Transverse colon (tissue), 4 donors: ENCODE results near the gene PKP1. TPM values are rescaled to one million over a fixed set of nuclear protein-coding genes. Genes with fewer than 3 reads are reported as not detected.

Experiments used
- DNase-seq: peaks from one replicate; pipeline ENCODE4 v3.0.0-alpha.2; 2019
- H3K27ac ChIP-seq, 4 donors: fragments of 200-600 bp; sonication (generic); 2 replicates each; pipeline ENCODE4 v1.5.1; 2016 to 2018; ENCODE audit warnings: inconsistent platforms in 4 of 4
- H3K27me3 ChIP-seq: fragments of 200-600 bp; sonication (generic); 2 replicates; pipeline ENCODE4 v1.5.1; 2017; ENCODE audit warnings: inconsistent platforms
- H3K36me3 ChIP-seq, 4 donors: fragments of 200-600 bp; sonication (generic); 2 replicates each; pipeline ENCODE4 v1.5.1; 2017 to 2019; ENCODE audit warnings: inconsistent platforms in 4 of 4
- H3K4me1 ChIP-seq, 4 donors: fragments of 200-600 bp; sonication (generic); 2 replicates each; pipeline ENCODE4 v1.5.1; 2017 to 2020; ENCODE audit warnings: inconsistent platforms in 4 of 4
- H3K4me3 ChIP-seq, 4 donors: fragments of 200-600 bp; sonication (generic); 1 replicate in 1 of 4; 2 replicates in 3 of 4; pipeline versions ENCODE4 v1.5.1 to v1.6.1; 2017 to 2019; ENCODE audit warnings: inconsistent platforms in 4 of 4
- H3K9me3 ChIP-seq, 2 donors: fragments of 200-600 bp; sonication (generic); 2 replicates each; pipeline ENCODE4 v1.5.1; 2017 to 2019; ENCODE audit warnings: inconsistent platforms in 2 of 2
- EP300 ChIP-seq: sonication (generic); formaldehyde crosslinking; IDR thresholded peaks from one replicate; pipeline ENCODE4 v1.6.1; 2017; ENCODE audit warnings: antibody characterized with exemption, low read depth
- POLR2A ChIP-seq: fragments of 450-650 bp; IDR thresholded peaks from one replicate; pipeline ENCODE4 v1.6.1; 2016; ENCODE audit warnings: antibody characterized with exemption, mild to moderate bottlenecking, moderate library complexity
- POLR2AphosphoS5 ChIP-seq, 3 donors: sonication (generic); formaldehyde crosslinking; IDR thresholded peaks; one replicate each; pipeline ENCODE4 v1.6.1; 2016; ENCODE audit warnings: antibody characterized with exemption in 3 of 3
- WGBS, 2 donors: methylation state at CpG; one replicate each; pipeline ENCODE4 v1.1.5; 2018; ENCODE audit warnings: low coverage in 1 of 2; 5-methylcytosine and 5-hydroxymethylcytosine counted together
- in situ Hi-C, 4 donors: fragments of 200-750 bp; cut with MboI; loops; one replicate each; pipeline versions ENCODE4 v1.15.0 to v1.15.1; 2017; ENCODE audit warnings: low sequenced_read_pairs in 3 of 4, low pct_ligation_motif_present in 1 of 4, low pct_unique_long_range_greater_than_20kb in 1 of 4
- intact Hi-C: fragments of 100-400 bp; cut with DNase I; formaldehyde crosslinking; loops from one replicate; pipeline ENCODE4 v1.15.1; 2023; ENCODE audit warnings: low total_unique reads
- total RNA-seq, 4 donors: library from RNA; depleted of rRNA; stranded (reverse); fragments of >200 nt; gene quantifications; one replicate each; pipeline ENCODE4 v1.1.0, GENCODE V29; 2016
- TF ChIP-seq, protein P1 (sequence below), 5 experiments: fragments of 200-600 bp in 3 of 5; fragments of 450-650 bp in 2 of 5; sonication (generic) in 3 of 5; IDR thresholded peaks; 1 replicate in 2 of 5; 2 replicates in 3 of 5; pipeline ENCODE4 v1.5.1; 2016 to 2017; ENCODE audit warnings: antibody characterized with exemption in 5 of 5, inconsistent platforms in 3 of 5, mild to moderate bottlenecking in 2 of 5, moderate library complexity in 1 of 5

Gene PKP1
- total RNA-seq, 4 donors from 2014 or later = 0.14 to 0.32 TPM; not detected in 2

DNA sequence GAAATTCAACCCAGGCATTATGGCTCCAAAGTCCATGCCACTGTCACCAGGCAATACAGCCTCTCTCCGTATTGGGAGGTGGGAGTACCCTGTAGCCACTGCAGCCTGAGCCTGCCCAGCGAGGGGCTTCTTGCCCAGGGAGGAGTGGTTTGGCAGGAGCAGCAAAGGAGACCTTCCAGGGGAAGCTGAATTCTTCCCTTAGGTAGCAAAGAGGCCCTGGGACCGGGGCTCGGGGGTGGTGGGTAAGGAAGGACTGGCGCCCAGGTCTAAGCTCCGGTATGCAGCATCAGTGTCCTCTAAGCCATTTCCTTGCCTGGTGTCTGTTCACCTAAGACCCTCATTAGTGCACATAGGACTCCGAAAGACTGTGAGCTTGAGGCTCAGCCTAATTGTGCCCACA, 77.2 kb downstream of the PKP1 start:
- no peaks in the 10 kb centered on the region for H3K9me3 ChIP-seq
- no peak for TF ChIP-seq POLR2A
- TF ChIP-seq EP300 = no peak
- TF ChIP-seq, protein P1, sequence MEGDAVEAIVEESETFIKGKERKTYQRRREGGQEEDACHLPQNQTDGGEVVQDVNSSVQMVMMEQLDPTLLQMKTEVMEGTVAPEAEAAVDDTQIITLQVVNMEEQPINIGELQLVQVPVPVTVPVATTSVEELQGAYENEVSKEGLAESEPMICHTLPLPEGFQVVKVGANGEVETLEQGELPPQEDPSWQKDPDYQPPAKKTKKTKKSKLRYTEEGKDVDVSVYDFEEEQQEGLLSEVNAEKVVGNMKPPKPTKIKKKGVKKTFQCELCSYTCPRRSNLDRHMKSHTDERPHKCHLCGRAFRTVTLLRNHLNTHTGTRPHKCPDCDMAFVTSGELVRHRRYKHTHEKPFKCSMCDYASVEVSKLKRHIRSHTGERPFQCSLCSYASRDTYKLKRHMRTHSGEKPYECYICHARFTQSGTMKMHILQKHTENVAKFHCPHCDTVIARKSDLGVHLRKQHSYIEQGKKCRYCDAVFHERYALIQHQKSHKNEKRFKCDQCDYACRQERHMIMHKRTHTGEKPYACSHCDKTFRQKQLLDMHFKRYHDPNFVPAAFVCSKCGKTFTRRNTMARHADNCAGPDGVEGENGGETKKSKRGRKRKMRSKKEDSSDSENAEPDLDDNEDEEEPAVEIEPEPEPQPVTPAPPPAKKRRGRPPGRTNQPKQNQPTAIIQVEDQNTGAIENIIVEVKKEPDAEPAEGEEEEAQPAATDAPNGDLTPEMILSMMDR (IDR thresholded peaks at IDR 0.05) = no peak
- no peak for TF ChIP-seq POLR2AphosphoS5 (IDR thresholded peaks at IDR 0.05)
- no peaks in the 10 kb centered on the region for H3K27me3 ChIP-seq
- no peak overlapping the region for H3K27ac ChIP-seq
- no peak overlapping the region for H3K4me3 ChIP-seq
- in situ Hi-C loops (loop anchor here in 2 of 4 donors (25.0 kb wide), 1 partner anchor 98 kb away; no protein-coding TSS in a partner anchor), intact Hi-C loops (loop anchor here (5.0 kb wide), 1 partner anchor 108 kb away; no protein-coding TSS in a partner anchor)
- no peak for DNase-seq
- no peaks in the 10 kb centered on the region for H3K36me3 ChIP-seq
- WGBS, 2 donors = 76% methylated on average over 7 of the region's 7 CpGs; no CpG with 5 or more reads in 1 of the 2 donors
- no peaks in the 10 kb centered on the region for H3K4me1 ChIP-seq

DNA sequence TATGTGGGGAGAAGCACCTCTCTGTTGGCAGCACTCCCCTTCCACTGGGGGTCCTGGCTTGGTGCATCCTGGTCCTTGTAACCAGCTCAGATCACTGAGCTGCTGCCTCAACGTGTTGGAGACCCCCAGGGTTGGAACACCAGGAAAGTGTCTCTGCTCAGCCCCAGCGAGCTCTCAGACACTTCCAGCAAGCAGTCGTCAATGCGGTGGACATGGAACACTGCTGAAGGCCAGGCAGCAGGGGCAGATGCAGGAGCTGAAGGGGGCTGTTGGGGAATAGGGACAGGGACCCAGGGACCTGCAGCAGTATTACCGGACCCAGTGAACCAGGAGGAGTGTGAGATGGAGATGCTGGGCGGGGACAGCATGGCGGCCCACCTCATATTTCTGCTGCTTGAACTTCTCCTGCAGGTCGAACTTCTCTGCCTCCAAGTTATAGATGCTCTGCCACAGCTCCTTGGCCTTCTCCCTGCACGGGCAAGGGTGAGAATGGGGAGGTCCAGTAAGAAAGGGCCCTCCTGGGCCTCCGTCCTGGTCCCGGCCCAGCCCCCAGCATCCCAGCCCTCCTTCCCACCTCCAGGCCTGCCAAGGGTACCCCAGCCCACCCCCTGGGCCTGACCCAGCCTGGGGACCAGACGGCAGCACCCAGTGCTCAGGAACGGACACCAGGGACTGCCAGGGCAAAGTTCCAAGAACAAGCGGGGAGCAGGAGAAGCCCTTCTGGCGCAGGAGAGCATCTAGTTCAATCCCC, 77.8 kb downstream of the PKP1 start:
- no peaks in the 10 kb centered on the region for H3K36me3 ChIP-seq
- TF ChIP-seq, protein P1 (IDR thresholded peaks at IDR 0.05) = no peak
- TF ChIP-seq POLR2A (no peak), EP300 (no peak), POLR2AphosphoS5 (IDR thresholded peaks at IDR 0.05) (no peak)
- in situ Hi-C loops = loop anchor here in 2 of 4 donors (25.0 kb wide), 1 partner anchor 99 kb away; no protein-coding TSS in a partner anchor
- intact Hi-C loops = loop anchor here (5.0 kb wide), 1 partner anchor 109 kb away; no protein-coding TSS in a partner anchor
- no peak overlapping the region for H3K4me3 ChIP-seq
- no peaks in the 10 kb centered on the region for H3K9me3 ChIP-seq
- no peak for DNase-seq
- no peaks in the 10 kb centered on the region for H3K4me1 ChIP-seq
- no peaks in the 10 kb centered on the region for H3K27me3 ChIP-seq
- no peak overlapping the region for H3K27ac ChIP-seq
- WGBS, 2 donors = 75% methylated on average over 15 of the region's 15 CpGs; no CpG with 5 or more reads in 1 of the 2 donors

DNA sequence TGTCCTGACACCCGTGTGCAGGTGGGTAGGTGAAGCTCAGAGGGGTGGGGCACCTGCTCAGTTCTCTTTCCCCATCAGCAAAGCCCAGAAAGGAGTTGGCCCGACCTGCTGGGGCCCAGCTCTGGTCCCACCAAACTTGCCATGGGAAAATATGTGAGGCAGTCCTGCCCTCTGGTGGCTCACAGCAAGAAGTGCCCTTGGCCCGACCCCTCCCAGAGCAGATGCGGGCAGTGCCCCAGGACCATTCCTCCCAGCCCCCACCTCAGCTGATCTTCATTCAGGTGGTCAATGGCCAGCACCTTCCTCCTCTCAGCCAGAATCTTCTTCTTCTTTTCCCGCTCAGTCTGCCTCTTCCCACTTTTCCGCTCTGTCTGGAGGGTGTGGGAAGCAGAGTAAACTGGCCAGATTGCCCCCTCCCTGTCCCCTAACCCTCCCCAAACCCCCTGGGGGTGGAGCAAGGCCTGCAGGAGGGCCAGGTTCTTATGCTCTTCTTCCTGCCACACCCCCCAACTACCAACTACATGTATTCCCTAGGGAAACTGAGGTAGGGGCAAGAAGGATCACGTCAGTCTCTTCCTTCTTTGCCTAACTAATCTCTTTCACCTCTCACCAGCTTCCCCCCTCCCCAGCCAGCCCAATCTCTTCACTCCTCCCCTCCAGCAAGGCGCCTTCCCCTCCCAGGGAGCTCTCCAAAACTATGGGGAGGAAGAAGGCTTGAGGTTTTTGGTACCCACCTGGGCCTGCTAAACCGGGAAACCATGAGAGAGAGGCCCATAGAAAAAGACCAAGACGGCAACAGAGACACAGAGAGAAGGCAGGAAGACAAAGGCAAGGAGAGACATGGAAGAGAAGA, 78.6 kb downstream of the PKP1 start:
- 41 to 85% methylated on average over 3 to 10 of the region's 10 CpGs for WGBS, 2 donors
- H3K36me3 ChIP-seq = no peaks in the 10 kb centered on the region
- no peaks in the 10 kb centered on the region for H3K9me3 ChIP-seq
- in situ Hi-C loops (loop anchor here in 2 of 4 donors (25.0 kb wide), 1 partner anchor 100 kb away; no protein-coding TSS in a partner anchor), intact Hi-C loops (loop anchor here (5.0 kb wide), 1 partner anchor 110 kb away; no protein-coding TSS in a partner anchor)
- no peaks in the 10 kb centered on the region for H3K4me1 ChIP-seq
- H3K27me3 ChIP-seq = no peaks in the 10 kb centered on the region
- H3K27ac ChIP-seq = no peak overlapping the region
- H3K4me3 ChIP-seq = no peak overlapping the region
- DNase-seq = peak; percentile 27
- TF ChIP-seq, protein P1 (IDR thresholded peaks at IDR 0.05) = peak; percentile 62 to 88 (median 75)
- TF ChIP-seq EP300 = no peak

DNA sequence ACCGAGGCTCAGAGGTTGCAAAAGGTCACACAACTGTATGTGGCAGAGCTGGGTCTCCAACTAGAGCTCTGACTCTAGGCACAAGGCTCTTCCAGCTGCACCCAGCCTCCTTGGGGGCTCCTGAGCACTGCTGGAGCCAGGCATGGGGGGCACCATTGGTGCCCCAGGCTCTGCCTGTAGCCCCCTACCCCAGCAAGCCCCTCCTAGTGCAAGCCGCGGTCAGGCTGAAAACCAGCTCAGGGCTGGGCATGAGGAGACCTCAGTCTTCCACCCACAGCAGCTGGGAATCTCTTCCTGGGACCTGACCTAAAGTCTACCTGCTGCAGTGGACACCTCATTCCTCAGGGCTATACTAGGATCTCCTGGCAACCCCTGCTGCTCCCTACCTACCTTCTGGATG, 79.6 kb downstream of the PKP1 start:
- no peak overlapping the region for H3K27ac ChIP-seq
- in situ Hi-C loops (loop anchor here in 2 of 4 donors (25.0 kb wide), 1 partner anchor 101 kb away; no protein-coding TSS in a partner anchor), intact Hi-C loops (loop anchor here (5.0 kb wide), 1 partner anchor 111 kb away; no protein-coding TSS in a partner anchor)
- 89% methylated on average over 3 of the region's 3 CpGs; no CpG with 5 or more reads in 1 of the 2 donors for WGBS, 2 donors
- H3K4me3 ChIP-seq = no peak overlapping the region
- no peaks in the 10 kb centered on the region for H3K4me1 ChIP-seq
- DNase-seq = no peak
- no peaks in the 10 kb centered on the region for H3K27me3 ChIP-seq
- no peak for TF ChIP-seq EP300
- H3K9me3 ChIP-seq = no peaks in the 10 kb centered on the region
- H3K36me3 ChIP-seq = no peaks in the 10 kb centered on the region
